Osteoblast (primary cell): Measurements from ENCODE around the gene ELOA. TPM values are rescaled to one million over a fixed set of nuclear protein-coding genes. Genes with fewer than 3 reads are reported as not detected.

Experiments
- DNase-seq: peaks from one replicate; pipeline ENCODE4 v3.0.0; 2011; ENCODE audit warnings: low spot score, mixed read lengths; ENCODE audit not compliant: insufficient read length; ENCODE audit errors: missing footprints
- H2AFZ ChIP-seq: 2 replicates; pipeline ENCODE4 v1.6.0; 2011; ENCODE audit warnings: mild to moderate bottlenecking, low read length
- H3K27ac ChIP-seq: 2 replicates; pipeline ENCODE4 v1.5.1; 2011; ENCODE audit warnings: mild to moderate bottlenecking, low read depth, low read length, moderate library complexity
- H3K27me3 ChIP-seq: 2 replicates; pipeline ENCODE4 v1.6.0; 2012; ENCODE audit warnings: mild to moderate bottlenecking, control low read depth, inconsistent platforms, low read length, moderate library complexity; ENCODE audit not compliant: insufficient read depth
- H3K36me3 ChIP-seq: 2 replicates; pipeline ENCODE4 v1.5.1; 2011; ENCODE audit warnings: mild to moderate bottlenecking, low read length, control low read depth, moderate library complexity; ENCODE audit not compliant: insufficient read depth
- H3K4me1 ChIP-seq: 2 replicates; pipeline ENCODE4 v1.5.1; 2011; ENCODE audit warnings: mild to moderate bottlenecking, low read length, control low read depth, moderate library complexity; ENCODE audit not compliant: insufficient read depth
- H3K4me2 ChIP-seq: 2 replicates; pipeline ENCODE4 v1.6.0; 2011; ENCODE audit warnings: mild to moderate bottlenecking, low read length; ENCODE audit not compliant: insufficient read depth
- H3K4me3 ChIP-seq: fragments of 200-600 bp; sonication (generic); 3 replicates; pipeline ENCODE4 v1.5.1; 2012; ENCODE audit warnings: mild to moderate bottlenecking, low read length, inconsistent platforms; ENCODE audit not compliant: insufficient read depth
- H3K79me2 ChIP-seq: 2 replicates; pipeline ENCODE4 v1.6.0; 2012; ENCODE audit warnings: mild to moderate bottlenecking, low read length, control low read depth, inconsistent platforms; ENCODE audit not compliant: insufficient read depth
- H3K9me3 ChIP-seq: 2 replicates; pipeline ENCODE4 v1.5.1; 2011; ENCODE audit warnings: low read depth, low read length, control low read depth
- H4K20me1 ChIP-seq: 2 replicates; pipeline ENCODE4 v1.6.0; 2012; ENCODE audit warnings: mild to moderate bottlenecking, low read length, control low read depth; ENCODE audit not compliant: insufficient read depth
- total RNA-seq: library from RNA; depleted of rRNA; stranded (reverse); fragments of >200 nt; gene quantifications from 2 replicates; pipeline ENCODE4 v1.2.3, GENCODE V29; 2012
- TF ChIP-seq, protein P1 (sequence below): IDR thresholded peaks from 2 replicates; pipeline ENCODE4 v1.5.1; 2011; ENCODE audit warnings: mild to moderate bottlenecking, low read depth, low read length, moderate library complexity; ENCODE audit errors: extremely low read depth

ELOA gene, protein sequence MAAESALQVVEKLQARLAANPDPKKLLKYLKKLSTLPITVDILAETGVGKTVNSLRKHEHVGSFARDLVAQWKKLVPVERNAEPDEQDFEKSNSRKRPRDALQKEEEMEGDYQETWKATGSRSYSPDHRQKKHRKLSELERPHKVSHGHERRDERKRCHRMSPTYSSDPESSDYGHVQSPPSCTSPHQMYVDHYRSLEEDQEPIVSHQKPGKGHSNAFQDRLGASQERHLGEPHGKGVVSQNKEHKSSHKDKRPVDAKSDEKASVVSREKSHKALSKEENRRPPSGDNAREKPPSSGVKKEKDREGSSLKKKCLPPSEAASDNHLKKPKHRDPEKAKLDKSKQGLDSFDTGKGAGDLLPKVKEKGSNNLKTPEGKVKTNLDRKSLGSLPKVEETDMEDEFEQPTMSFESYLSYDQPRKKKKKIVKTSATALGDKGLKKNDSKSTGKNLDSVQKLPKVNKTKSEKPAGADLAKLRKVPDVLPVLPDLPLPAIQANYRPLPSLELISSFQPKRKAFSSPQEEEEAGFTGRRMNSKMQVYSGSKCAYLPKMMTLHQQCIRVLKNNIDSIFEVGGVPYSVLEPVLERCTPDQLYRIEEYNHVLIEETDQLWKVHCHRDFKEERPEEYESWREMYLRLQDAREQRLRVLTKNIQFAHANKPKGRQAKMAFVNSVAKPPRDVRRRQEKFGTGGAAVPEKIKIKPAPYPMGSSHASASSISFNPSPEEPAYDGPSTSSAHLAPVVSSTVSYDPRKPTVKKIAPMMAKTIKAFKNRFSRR
- 41.5 and 42.0 TPM in 2 replicates for total RNA-seq

DNA sequence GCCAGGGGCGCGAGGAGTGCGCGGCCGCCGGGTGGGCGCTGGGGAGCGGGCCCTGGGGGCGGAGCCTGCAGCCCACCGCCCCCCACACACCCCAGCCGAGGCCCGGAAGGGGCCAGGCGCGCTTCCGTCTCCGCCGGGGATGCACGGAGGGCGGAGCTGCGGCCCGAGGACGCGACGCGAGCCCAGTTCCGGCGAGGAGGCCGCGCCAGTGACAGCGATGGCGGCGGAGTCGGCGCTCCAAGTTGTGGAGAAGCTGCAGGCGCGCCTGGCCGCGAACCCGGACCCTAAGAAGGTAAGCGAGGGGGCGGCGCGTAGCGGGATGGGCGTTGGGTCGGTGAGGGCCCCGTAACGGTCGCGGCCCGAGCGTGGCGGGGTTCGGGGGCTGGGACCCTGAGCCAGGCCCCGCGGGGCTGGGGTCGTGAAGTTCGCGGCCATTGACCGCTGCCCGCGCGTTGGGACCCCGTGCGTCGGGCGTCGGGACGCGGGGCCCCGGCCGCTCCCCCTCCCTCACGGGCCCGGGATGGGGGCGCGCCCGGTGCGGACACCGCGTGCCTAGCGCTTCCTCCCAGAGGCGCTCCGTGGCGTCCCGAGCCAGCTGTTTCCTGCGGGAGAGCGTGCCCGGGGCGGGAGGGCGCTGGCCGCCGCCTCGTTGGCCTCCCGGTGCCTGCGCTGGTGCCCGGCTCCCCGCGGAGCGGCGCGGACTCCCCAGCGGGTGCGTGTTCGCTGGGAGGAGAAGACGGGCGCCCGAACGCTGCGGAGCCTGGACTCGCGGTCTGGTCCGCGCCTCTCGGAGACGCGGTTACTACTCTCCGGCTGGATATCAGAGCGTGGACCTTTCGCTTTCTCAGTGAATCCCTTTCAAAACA, at the start of gene ELOA:
Gene ELOA (plus strand): TSS at position 185 of the 866 bp plus-strand sequence. CDS start 33 bp downstream, at position 218.
- Histone ChIP-seq H3K27ac (peak within 1 kb of the TSS; percentile 46), H2AFZ (peak within 1 kb of the TSS; percentile 88), H3K4me2 (peak within 1 kb of the TSS; percentile 87), H3K79me2 (peaks cover 63% of the 10 kb centered on the region), H3K4me3 (peak within 1 kb of the TSS; percentile 84), H3K36me3 (peaks cover 3% of the 10 kb centered on the region), H3K9me3 (no peaks in the 10 kb centered on the region), H3K4me1 (peaks cover 32% of the 10 kb centered on the region), H4K20me1 (peaks cover 40% of the 10 kb centered on the region), H3K27me3 (no peaks in the 10 kb centered on the region)
- peak; percentile 98 for DNase-seq
- TF ChIP-seq, protein P1, sequence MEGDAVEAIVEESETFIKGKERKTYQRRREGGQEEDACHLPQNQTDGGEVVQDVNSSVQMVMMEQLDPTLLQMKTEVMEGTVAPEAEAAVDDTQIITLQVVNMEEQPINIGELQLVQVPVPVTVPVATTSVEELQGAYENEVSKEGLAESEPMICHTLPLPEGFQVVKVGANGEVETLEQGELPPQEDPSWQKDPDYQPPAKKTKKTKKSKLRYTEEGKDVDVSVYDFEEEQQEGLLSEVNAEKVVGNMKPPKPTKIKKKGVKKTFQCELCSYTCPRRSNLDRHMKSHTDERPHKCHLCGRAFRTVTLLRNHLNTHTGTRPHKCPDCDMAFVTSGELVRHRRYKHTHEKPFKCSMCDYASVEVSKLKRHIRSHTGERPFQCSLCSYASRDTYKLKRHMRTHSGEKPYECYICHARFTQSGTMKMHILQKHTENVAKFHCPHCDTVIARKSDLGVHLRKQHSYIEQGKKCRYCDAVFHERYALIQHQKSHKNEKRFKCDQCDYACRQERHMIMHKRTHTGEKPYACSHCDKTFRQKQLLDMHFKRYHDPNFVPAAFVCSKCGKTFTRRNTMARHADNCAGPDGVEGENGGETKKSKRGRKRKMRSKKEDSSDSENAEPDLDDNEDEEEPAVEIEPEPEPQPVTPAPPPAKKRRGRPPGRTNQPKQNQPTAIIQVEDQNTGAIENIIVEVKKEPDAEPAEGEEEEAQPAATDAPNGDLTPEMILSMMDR, result no peak

- Histone ChIP-seq H3K4me2 (peak overlapping the region; percentile 97), H2AFZ (no peak overlapping the region), H3K4me3 (peak overlapping the region; percentile 92), H3K79me2 (peaks cover 70% of the 10 kb centered on the region), H3K27me3 (no peaks in the 10 kb centered on the region), H3K27ac (peak overlapping the region; percentile 92), H3K36me3 (peaks cover 63% of the 10 kb centered on the region), H4K20me1 (peaks cover 69% of the 10 kb centered on the region), H3K4me1 (peaks cover 43% of the 10 kb centered on the region), H3K9me3 (no peaks in the 10 kb centered on the region)
- no peak for DNase-seq
- TF ChIP-seq, protein P1, result no peak
Measured at GRCh38 chr1:23693599-23693998, 49.7 kb upstream of the ELOA start.

DNA sequence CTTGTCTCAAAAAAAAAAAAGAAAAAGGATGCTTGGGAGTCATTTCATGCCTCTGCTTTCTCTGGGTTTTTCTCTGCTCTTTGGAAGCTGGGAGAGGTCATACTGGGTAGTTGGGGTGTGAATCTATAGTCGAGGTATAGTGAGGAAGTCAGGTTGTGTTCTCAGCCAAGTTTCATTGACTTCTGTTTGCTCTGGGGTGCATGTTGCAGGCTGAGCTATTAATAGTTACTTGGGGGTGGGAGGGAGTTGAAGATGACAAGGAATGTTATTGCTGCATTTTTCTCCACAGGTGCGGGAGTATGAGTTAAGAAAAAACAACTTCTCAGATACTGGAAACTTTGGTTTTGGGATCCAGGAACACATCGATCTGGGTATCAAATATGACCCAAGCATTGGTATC, 48.9 kb upstream of the ELOA start:
- Histone ChIP-seq H3K4me2 (peak overlapping the region; percentile 97), H2AFZ (no peak overlapping the region), H3K27ac (no peak overlapping the region), H3K36me3 (peaks cover 69% of the 10 kb centered on the region), H3K9me3 (no peaks in the 10 kb centered on the region), H3K79me2 (peaks cover 78% of the 10 kb centered on the region), H4K20me1 (peaks cover 76% of the 10 kb centered on the region), H3K4me1 (peaks cover 48% of the 10 kb centered on the region), H3K27me3 (no peaks in the 10 kb centered on the region), H3K4me3 (no peak overlapping the region)
- TF ChIP-seq, protein P1, result no peak
- no peak for DNase-seq
